HepG2 (cell line): ENCODE measurements around the gene GAN. TPM values are rescaled to one million over a fixed set of nuclear protein-coding genes. Genes with fewer than 3 reads are reported as not detected.

ENCODE experiments used
- ATAC-seq: fragments of 200-7000 bp; cut with Tn5 transposase; 3 replicates; pipeline ENCODE4 v1.9.1; 2020; ENCODE audit warnings: mild to moderate bottlenecking, moderate library complexity
- BruUV-seq: library from RNA; stranded (reverse); fragments of 400-500 nt; replicated peaks from 2 replicates; lab custom pipeline; 2021; lab: Mats Ljungman, UMichigan
- CTCF ChIA-PET: fragments of 300-600 bp; formaldehyde crosslinking; extraction: SDS; loops from one replicate; lab custom pipeline; 2021; ENCODE audit warnings: low total read pairs, inconsistent platforms, low intra/inter-chr PET ratio; lab: Yijun Ruan, JAX
- POLR2A ChIA-PET: fragments of 350-600 bp; sonication (Branson Sonifier 250); formaldehyde crosslinking; loops from one replicate; lab custom pipeline; 2020; ENCODE audit warnings: antibody characterized with exemption, inconsistent platforms; lab: Yijun Ruan, JAX
- DNase-seq: peaks from one replicate; pipeline ENCODE4 v3.0.0-alpha.2; 2015; ENCODE audit warnings: low spot score
- FAIRE-seq: peaks from 3 replicates; lab custom pipeline; 2011; peaks lifted over from hg19 to GRCh38; lab: Jason Lieb, UNC
- H2AFZ ChIP-seq: one replicate; pipeline ENCODE4 v1.6.1; 2011; ENCODE audit warnings: low read length, inconsistent platforms
- H3K27ac ChIP-seq: fragments of 300-600 bp; 3 replicates; pipeline ENCODE4 v1.8.0; 2011; ENCODE audit warnings: mixed run types, mild to moderate bottlenecking, mixed read lengths, low read length, inconsistent platforms; ENCODE audit not compliant: insufficient read depth; ENCODE audit errors: extremely low read length
- H3K27me3 ChIP-seq, 2 experiments: fragments of 200-600 bp in 1 of 2; 2 replicates in 1 of 2; 3 replicates in 1 of 2; pipeline versions ENCODE4 v1.6.0 to v1.8.0; 2011; ENCODE audit warnings: low read length in 2 of 2, mild to moderate bottlenecking in 2 of 2, moderate library complexity in 2 of 2, inconsistent platforms in 1 of 2; ENCODE audit not compliant: insufficient read depth in 2 of 2, control insufficient read depth in 1 of 2
- H3K36me3 ChIP-seq, 2 experiments: fragments of 200-600 bp in 1 of 2; replicated peaks in 1 of 2; 2 replicates in 1 of 2; 3 replicates in 1 of 2; pipeline versions ENCODE4 v1.5.1 to v1.8.0; 2011; ENCODE audit warnings: low read length in 2 of 2, inconsistent platforms in 1 of 2; ENCODE audit not compliant: insufficient read depth in 2 of 2, control insufficient read depth in 1 of 2
- H3K4me1 ChIP-seq: 2 replicates; pipeline ENCODE4 v1.5.1; 2012; ENCODE audit warnings: low read length, inconsistent platforms; ENCODE audit not compliant: insufficient read depth
- H3K4me2 ChIP-seq: 2 replicates; pipeline ENCODE4 v1.6.0; 2011; ENCODE audit warnings: low read depth, low read length, inconsistent platforms
- H3K4me3 ChIP-seq, 3 experiments: fragments of 200-600 bp in 1 of 3; sonication (generic), shearing (Covaris generic) in 1 of 3; replicated peaks in 1 of 3; 2 replicates each; pipeline ENCODE4 v1.5.1; 2011 to 2016; ENCODE audit warnings: low read length in 3 of 3, inconsistent platforms in 2 of 3, low read depth in 2 of 3, mild to moderate bottlenecking in 2 of 3, control low read depth in 1 of 3, mixed read lengths in 1 of 3; ENCODE audit not compliant: insufficient read depth in 1 of 3
- H3K79me2 ChIP-seq: one replicate; pipeline ENCODE4 v1.6.1; 2011; ENCODE audit warnings: low read length, inconsistent platforms; ENCODE audit not compliant: insufficient read depth
- H3K9ac ChIP-seq: 2 replicates; pipeline ENCODE4 v1.6.0; 2011; ENCODE audit warnings: mild to moderate bottlenecking, low read depth, low read length, inconsistent platforms; ENCODE audit not compliant: insufficient read depth
- H3K9me3 ChIP-seq: 2 replicates; pipeline ENCODE4 v1.5.1; 2012; ENCODE audit warnings: mild to moderate bottlenecking, low read length
- H4K20me1 ChIP-seq: 2 replicates; pipeline ENCODE4 v1.6.0; 2011; ENCODE audit warnings: inconsistent platforms, mild to moderate bottlenecking, low read length, moderate library complexity; ENCODE audit not compliant: insufficient read depth
- CHD4 ChIP-seq: fragments of 200-600 bp; sonication (generic); IDR thresholded peaks from 2 replicates; pipeline ENCODE4 v1.7.0; 2017; ENCODE audit warnings: mild to moderate bottlenecking, low read length, borderline replicate concordance
- HNRNPL ChIP-seq: fragments of 200-400 bp; formaldehyde crosslinking; IDR thresholded peaks from 2 replicates; pipeline ENCODE4 v1.6.1; 2017; ENCODE audit warnings: mild to moderate bottlenecking, low read depth, low read length
- KMT2A ChIP-seq: sonication (generic); formaldehyde crosslinking; IDR thresholded peaks from 2 replicates; pipeline ENCODE4 v1.4.0; 2020; ENCODE audit warnings: missing genetic modification reagents
- MTF1 ChIP-seq: sonication (generic); formaldehyde crosslinking; IDR thresholded peaks from 2 replicates; pipeline ENCODE4 v1.5.0; 2020; ENCODE audit warnings: missing genetic modification reagents
- SETDB1 ChIP-seq: sonication (generic); formaldehyde crosslinking; IDR thresholded peaks from 2 replicates; pipeline ENCODE4 v1.5.1; 2020; ENCODE audit warnings: missing genetic modification reagents, mild to moderate bottlenecking, borderline replicate concordance
- STAT5B ChIP-seq: sonication (generic); formaldehyde crosslinking; IDR thresholded peaks from 2 replicates; pipeline ENCODE4 v1.4.0; 2020; ENCODE audit warnings: missing genetic modification reagents
- TFDP2 ChIP-seq: sonication (generic); formaldehyde crosslinking; IDR thresholded peaks from 2 replicates; pipeline ENCODE4 v1.4.0; 2020; ENCODE audit warnings: missing genetic modification reagents
- ZNF367 ChIP-seq: sonication (generic); formaldehyde crosslinking; IDR thresholded peaks from 2 replicates; pipeline ENCODE4 v1.4.0; 2020; ENCODE audit warnings: missing genetic modification reagents, borderline replicate concordance
- ZNF746 ChIP-seq: sonication (generic); formaldehyde crosslinking; IDR thresholded peaks from 2 replicates; pipeline ENCODE4 v1.8.0; 2022; ENCODE audit warnings: mild to moderate bottlenecking, missing genetic modification reagents
- ZNF775 ChIP-seq: sonication (generic); formaldehyde crosslinking; IDR thresholded peaks from 2 replicates; pipeline ENCODE4 v1.4.0; 2020; ENCODE audit warnings: missing genetic modification reagents, mild to moderate bottlenecking, moderate library complexity, borderline replicate concordance
- ZNF788 ChIP-seq: sonication (generic); formaldehyde crosslinking; IDR thresholded peaks from 2 replicates; pipeline ENCODE4 v1.5.0; 2020; ENCODE audit warnings: mild to moderate bottlenecking, missing genetic modification reagents, borderline replicate concordance
- ZNF841 ChIP-seq: sonication (generic); formaldehyde crosslinking; IDR thresholded peaks from 2 replicates; pipeline ENCODE4 v1.8.1; 2023; ENCODE audit warnings: missing genetic modification reagents, borderline replicate concordance
- WGBS: methylation state at CpG from one replicate; pipeline ENCODE4 v1.1.6; 2017; ENCODE audit warnings: low lambda C conversion rate; 5-methylcytosine and 5-hydroxymethylcytosine counted together
- in situ Hi-C: cut with HindIII; loops from 2 replicates; pipeline ENCODE4 v1.10.0; 2017; ENCODE audit warnings: low pct_unique_long_range_greater_than_20kb; ENCODE audit not compliant: extremely low pct_ligation_motif_present
- intact Hi-C: fragments of 100-400 bp; cut with micrococcal nuclease; formaldehyde crosslinking; loops from one replicate; pipeline ENCODE4 v1.10.0; 2022; ENCODE audit not compliant: unreplicated experiment
- polyA plus RNA-seq, 8 experiments: library from polyadenylated mRNA; depleted of rRNA in 3 of 8; stranded (reverse) in 7 of 8; unstranded in 1 of 8; fragments of >200 nt; fragmentation: Illumina TruSeq in 4 of 8; extraction: Trizol in 4 of 8; gene quantifications; 2 replicates each; pipeline versions ENCODE4 v1.2.1 to v1.2.3, GENCODE V29; 2011 to 2016; ENCODE audit warnings: low read depth in 4 of 8, missing spikeins in 1 of 8, mixed read lengths in 1 of 8; ENCODE audit not compliant: insufficient read depth in 1 of 8
- total RNA-seq, 5 experiments: library from RNA; depleted of rRNA; stranded (reverse); fragments of >200 nt; fragmentation: Illumina TruSeq; extraction: Trizol; gene quantifications; 2 replicates each; pipeline ENCODE4 v1.2.3, GENCODE V29; 2016; ENCODE audit warnings: low read depth in 1 of 5

The GAN gene
- total and polyA plus RNA-seq, 2 of the 13 experiments (the other 11 are each of a cell fraction or from before 2014, with no cell fraction given) = 4.3 to 11.0 TPM

- Histone ChIP-seq H3K9ac (no peak overlapping the region), H3K9me3 (no peaks in the 10 kb centered on the region), H4K20me1 (no peaks in the 10 kb centered on the region), H3K27me3 (no peaks in the 10 kb centered on the region), H2AFZ (no peak overlapping the region), H3K4me1 (no peaks in the 10 kb centered on the region), H3K4me3 (no peak overlapping the region), H3K27ac (no peak overlapping the region), H3K4me2 (no peak overlapping the region), H3K79me2 (no peaks in the 10 kb centered on the region), H3K36me3 (peaks cover 21 to 49% of the 10 kb centered on the region in 2 experiments)
- WGBS = 91% methylated on average over 1 of the region's 1 CpG
- ATAC-seq = no peak
- intact Hi-C loops (no loop called here), in situ Hi-C loops (no loop called here)
- FAIRE-seq = no peak
- no peak for DNase-seq
- ChIA-PET CTCF (no interaction called here), POLR2A (no interaction called here)
- TF ChIP-seq SETDB1 (CRISPR knock-in tag) = no peak
- no peak for TF ChIP-seq MTF1
- TF ChIP-seq HNRNPL = no peak
- no peak for TF ChIP-seq KMT2A
- no peak for TF ChIP-seq ZNF841
- no peak for TF ChIP-seq ZNF788 (CRISPR knock-in tag)
- no peak for TF ChIP-seq STAT5B
- TF ChIP-seq ZNF775 (CRISPR knock-in tag) = no peak
- TF ChIP-seq ZNF367 (CRISPR knock-in tag) = no peak
- no peak for TF ChIP-seq ZNF746
- TF ChIP-seq TFDP2 = no peak
- TF ChIP-seq CHD4 = no peak
- no TSS peak for BruUV-seq
These were observed 44.1 kb downstream of the GAN start for GRCh38 chr16:81358860-81359259.
